ENCODE measurements around the gene OIT3.
"Not testable (repeated sequence)": the region's sequence is repeated elsewhere in the genome, so short reads cannot be mapped to it uniquely, and the experiment has no call there.

The OIT3 gene

GRCh38 chr10:72904806-72905205, 11.3 kb downstream of the OIT3 start:
- DNase-seq: no peak

DNA sequence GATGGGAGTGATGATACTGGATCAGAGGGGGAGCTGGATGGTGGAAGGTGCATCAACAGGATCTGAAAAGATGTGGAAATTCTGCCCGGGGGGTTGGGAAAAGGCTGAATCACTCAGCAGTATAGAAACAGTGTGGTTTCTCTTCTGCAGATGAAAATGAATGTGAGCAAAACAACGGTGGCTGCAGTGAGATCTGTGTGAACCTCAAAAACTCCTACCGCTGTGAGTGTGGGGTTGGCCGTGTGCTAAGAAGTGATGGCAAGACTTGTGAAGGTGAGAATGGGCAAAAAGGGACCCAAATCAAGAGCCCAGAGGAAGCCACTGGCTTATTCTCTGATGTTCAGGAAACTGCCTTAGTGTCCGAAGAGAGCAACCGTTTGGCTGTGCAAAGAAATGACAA, 12.9 kb downstream of the OIT3 start:
- DNase-seq: no peak

GRCh38 chr10:72910705-72911104, 17.2 kb downstream of the OIT3 start:
- no peak for DNase-seq

- no peak for DNase-seq
Observed at GRCh38 chr10:72911758-72912157, 18.2 kb downstream of the OIT3 start.

- DNase-seq: no peak
Observed at GRCh38 chr10:72912736-72913135, 19.2 kb downstream of the OIT3 start.

DNA sequence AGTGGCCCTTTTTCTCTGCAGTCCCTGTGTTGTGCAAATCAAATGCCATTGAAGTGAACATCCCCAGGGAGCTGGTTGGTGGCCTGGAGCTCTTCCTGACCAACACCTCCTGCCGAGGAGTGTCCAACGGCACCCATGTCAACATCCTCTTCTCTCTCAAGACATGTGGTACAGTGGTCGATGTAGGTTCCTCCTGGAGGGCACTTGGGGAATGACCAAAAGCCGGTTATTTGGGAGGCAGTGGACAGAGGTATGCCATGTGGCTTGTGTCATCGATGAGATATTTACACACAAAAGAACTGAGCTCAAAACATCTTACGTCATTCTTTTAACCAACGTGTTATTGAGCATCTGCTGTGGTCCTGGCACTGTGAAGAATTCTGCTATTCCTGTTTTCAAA, 19.7 kb downstream of the OIT3 start:
- no peak for DNase-seq

GRCh38 chr10:72917201-72917600, 23.7 kb downstream of the OIT3 start:
- not testable (repeated sequence) for DNase-seq

- DNase-seq: not testable (repeated sequence)
Observed at GRCh38 chr10:72917803-72918332, 24.3 kb downstream of the OIT3 start.

DNA sequence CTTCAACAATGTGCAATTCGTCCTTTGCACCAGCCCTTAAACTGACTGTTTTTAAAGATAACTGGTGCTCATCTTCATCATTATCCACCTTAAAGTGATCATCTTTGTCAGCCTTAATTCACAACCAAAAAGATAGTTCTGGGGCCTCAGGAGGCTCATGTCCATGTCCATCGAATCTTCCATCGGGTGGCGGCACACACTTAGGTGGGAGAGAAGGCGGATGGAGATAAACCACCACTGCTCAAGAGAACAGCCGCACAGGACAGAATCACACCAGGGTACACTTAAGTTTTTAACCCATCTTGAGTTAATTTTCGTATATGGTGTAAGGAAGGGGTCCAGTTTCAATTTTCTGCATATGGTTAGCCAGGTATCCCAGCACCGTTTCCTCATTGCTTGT, 24.8 kb downstream of the OIT3 start:
- no peak for DNase-seq

- DNase-seq: not testable (repeated sequence)
Observed at GRCh38 chr10:72921147-72921683, 27.7 kb downstream of the OIT3 start.

DNA sequence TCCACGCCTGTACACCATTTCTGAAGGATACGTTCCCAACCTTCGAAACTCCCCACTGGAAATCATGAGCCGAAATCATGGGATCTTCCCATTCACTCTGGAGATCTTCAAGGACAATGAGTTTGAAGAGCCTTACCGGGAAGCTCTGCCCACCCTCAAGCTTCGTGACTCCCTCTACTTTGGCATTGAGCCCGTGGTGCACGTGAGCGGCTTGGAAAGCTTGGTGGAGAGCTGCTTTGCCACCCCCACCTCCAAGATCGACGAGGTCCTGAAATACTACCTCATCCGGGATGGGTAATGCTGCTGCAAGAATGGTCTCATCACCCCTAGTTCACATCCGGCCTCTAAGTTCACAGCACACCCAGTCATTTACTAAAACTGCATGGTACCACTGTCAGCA, 30.8 kb downstream of the OIT3 start:
- no peak for DNase-seq

GRCh38 chr10:72925951-72926465, 32.5 kb downstream of the OIT3 start:
- DNase-seq: no peak

DNA sequence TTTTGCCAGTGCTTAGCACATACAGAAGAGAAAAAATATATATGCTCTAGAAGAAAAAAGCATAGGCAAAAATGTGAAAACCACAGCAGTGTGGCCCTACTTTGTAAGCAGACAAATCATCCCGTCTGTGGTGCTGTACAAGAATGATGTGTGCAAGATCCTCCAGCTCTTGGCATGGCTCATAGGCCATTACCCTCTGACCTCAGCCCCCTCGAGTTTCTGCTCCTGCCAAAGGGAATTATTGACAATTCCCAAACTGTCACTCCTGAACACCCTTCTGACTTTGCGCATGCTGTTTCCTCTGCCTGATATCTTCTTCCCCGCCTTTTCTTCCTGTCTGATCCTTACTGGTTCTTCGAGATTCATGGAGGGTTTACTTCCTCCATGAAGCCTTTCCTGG, 33.9 kb downstream of the OIT3 start:
- no peak for DNase-seq

DNA sequence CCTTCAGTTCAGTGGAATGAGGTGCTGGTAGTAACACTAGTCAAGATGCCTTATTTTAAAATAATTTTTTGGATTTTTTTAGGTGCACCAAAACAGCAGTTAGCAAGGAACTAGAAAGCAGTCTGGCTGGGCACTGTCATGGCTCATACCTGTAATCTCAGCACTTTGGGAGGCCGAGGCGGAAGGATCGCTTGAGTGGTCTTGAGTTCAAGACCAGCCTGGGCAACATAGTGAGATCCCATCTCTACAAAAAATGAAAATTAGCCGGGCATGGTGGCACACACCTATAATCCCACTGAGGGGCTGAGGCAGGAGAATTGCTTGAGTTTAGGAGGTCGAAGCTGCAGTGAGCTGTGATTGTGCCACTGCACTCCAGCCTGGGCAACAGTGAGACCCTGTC, 35.3 kb downstream of the OIT3 start:
- no peak for DNase-seq

DNA sequence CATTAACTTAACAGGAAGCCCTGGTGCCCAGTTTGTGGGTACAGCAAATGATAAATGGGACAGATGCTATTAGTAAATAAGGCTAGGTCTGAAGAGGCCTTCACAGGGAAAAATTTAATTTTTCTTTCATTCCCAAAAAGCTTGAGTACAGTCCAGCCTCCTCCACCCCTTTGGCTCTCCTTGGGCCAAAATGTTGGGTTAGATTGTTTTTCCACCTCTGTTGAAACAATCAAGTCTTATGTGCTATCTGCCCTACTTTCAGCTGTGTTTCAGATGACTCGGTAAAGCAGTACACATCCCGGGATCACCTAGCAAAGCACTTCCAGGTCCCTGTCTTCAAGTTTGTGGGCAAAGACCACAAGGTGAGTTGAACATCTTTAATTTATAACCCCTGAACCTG, 36.7 kb downstream of the OIT3 start:
- no peak for DNase-seq

DNA sequence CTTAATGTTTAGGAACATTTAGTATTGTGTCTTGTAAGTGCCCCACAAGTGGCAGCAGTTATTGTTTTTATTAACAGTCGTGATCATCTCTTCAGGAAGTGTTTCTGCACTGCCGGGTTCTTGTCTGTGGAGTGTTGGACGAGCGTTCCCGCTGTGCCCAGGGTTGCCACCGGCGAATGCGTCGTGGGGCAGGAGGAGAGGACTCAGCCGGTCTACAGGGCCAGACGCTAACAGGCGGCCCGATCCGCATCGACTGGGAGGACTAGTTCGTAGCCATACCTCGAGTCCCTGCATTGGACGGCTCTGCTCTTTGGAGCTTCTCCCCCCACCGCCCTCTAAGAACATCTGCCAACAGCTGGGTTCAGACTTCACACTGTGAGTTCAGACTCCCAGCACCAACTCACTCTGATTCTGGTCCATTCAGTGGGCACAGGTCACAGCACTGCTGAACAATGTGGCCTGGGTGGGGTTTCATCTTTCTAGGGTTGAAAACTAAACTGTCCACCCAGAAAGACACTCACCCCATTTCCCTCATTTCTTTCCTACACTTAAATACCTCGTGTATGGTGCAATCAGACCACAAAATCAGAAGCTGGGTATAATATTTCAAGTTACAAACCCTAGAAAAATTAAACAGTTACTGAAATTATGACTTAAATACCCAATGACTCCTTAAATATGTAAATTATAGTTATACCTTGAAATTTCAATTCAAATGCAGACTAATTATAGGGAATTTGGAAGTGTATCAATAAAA, 38.9 kb downstream of the OIT3 start:
- no peak for DNase-seq

DNA sequence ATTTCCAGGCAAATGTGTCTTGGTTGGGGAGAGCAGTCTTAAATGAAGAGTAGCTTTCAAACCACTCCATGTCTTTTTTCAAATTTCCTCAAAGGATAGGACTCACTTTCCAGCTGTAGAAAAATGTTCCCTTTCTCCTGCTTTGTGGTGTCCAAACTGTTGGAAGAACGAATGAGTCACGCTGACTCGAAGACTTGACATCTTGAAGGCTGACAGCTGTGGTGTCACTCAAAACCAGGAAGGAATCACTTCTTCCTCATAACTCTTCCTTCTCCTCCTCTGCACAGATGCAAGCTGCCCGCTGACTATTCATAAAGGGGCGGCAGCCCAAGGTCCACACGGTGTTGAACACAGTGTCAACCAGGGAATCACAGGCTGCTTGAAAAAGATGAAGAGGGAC, 41.8 kb downstream of the OIT3 start:
- DNase-seq: no peak

- DNase-seq: no peak
Observed at GRCh38 chr10:72943498-72944234, 50.1 kb downstream of the OIT3 start.

- no peak for DNase-seq
Observed at GRCh38 chr10:72946963-72947362, 53.4 kb downstream of the OIT3 start.

DNA sequence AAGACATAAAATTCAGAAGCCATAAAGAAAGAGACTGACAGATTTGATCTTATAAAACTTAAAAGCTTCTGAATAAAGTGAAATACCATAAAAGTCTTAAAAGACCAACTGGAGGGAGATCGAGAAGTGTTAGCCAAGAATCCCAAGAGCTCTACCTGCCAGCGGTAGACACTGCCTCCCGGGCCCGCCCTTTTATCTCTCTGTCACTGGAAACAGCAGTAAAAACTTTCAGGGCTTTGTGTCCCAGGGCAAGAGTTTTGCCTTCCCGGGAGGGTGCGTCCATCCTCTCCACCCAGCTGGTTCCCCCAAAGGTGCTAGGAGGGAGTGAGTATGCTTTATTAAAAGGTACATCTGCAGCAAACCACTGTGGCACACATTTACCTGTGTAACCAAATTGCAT, 55.2 kb downstream of the OIT3 start:
- DNase-seq: no peak

GRCh38 chr10:72951760-72952159, 58.2 kb downstream of the OIT3 start:
- no peak for DNase-seq

GRCh38 chr10:72952189-72952588, 58.6 kb downstream of the OIT3 start:
- DNase-seq: no peak

GRCh38 chr10:72952642-72953158, 59.2 kb downstream of the OIT3 start:
- peak; percentile 5 for DNase-seq

DNA sequence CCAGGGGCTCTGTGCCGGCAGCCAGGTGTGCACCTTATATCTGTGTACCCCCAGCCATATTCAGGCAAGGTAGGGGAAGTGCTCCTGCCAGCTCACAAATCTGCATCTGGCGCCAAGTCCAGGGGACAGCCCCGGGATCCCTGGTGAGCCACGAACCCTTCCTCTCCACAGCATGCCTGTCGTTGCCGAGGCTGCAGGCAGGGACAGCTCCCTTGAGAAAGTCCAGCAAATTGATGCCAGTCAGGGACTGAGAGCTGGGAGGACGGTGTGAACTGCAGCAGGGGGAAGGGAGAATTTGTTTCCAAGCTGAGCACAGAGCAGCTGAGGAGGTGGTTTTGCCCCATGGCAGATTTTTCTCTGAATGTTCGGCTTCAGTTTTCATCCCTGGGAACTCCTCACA, 60.1 kb downstream of the OIT3 start:
- DNase-seq: no peak

All from DMS153 (cell line).